A549 (cell line): ENCODE results near the gene TTC12. TPM values are rescaled to one million over a fixed set of nuclear protein-coding genes. Genes with fewer than 3 reads are reported as not detected.

Experiments used
- ATAC-seq, 2 experiments: fragments of 200-7000 bp in 1 of 2; fragments of >200 bp in 1 of 2; cut with Nextera tagmentation in 1 of 2; cut with Tn5 transposase in 1 of 2; 3 replicates each; pipeline versions ENCODE4 v1.8.0 to v1.9.1; 2018 to 2020; ENCODE audit warnings: mild to moderate bottlenecking in 1 of 2, moderate library complexity in 1 of 2
- CTCF ChIA-PET: fragments of 300-600 bp; sonication (Branson Sonifier 250); formaldehyde crosslinking; extraction: SDS; loops from one replicate; lab custom pipeline; 2021; ENCODE audit warnings: antibody characterized with exemption, inconsistent platforms; lab: Yijun Ruan, JAX
- POLR2A ChIA-PET: fragments of 350-600 bp; formaldehyde crosslinking; extraction: SDS; loops from one replicate; lab custom pipeline; 2021; ENCODE audit warnings: antibody characterized with exemption, inconsistent platforms; lab: Yijun Ruan, JAX
- DNase-seq, 2 experiments: peaks; one replicate each; pipeline versions ENCODE4 v3.0.0 to v3.0.0-alpha.2; 2011 to 2016; ENCODE audit warnings: low read depth in 1 of 2, low spot score in 1 of 2
- FAIRE-seq: peaks from 2 replicates; lab custom pipeline; 2011; peaks lifted over from hg19 to GRCh38; lab: Jason Lieb, UNC
- H3K27ac ChIP-seq, 2 experiments: fragments of >200 bp; sonication (Bioruptor Twin); formaldehyde crosslinking; 3 replicates each; pipeline ENCODE4 v1.5.1; 2016 to 2017
- H3K4me1 ChIP-seq: fragments of >200 bp; sonication (Bioruptor Twin); formaldehyde crosslinking; 3 replicates; pipeline ENCODE4 v1.6.1; 2016
- H3K4me2 ChIP-seq: fragments of >200 bp; sonication (Bioruptor Twin); formaldehyde crosslinking; 3 replicates; pipeline ENCODE4 v1.6.1; 2016
- H3K4me3 ChIP-seq: fragments of >200 bp; sonication (Bioruptor Twin); formaldehyde crosslinking; 3 replicates; pipeline ENCODE4 v1.5.1; 2016
- H3K9me3 ChIP-seq: fragments of >200 bp; sonication (Bioruptor Twin); formaldehyde crosslinking; 3 replicates; pipeline ENCODE4 v1.6.1; 2016
- BCL3 ChIP-seq: fragments of >200 bp; sonication (Bioruptor Twin); formaldehyde crosslinking; IDR thresholded peaks from 3 replicates; pipeline ENCODE4 v1.6.1; 2016
- CBX2 ChIP-seq: fragments of 200-600 bp; sonication (generic); IDR thresholded peaks from 2 replicates; pipeline ENCODE4 v1.6.1; 2016; ENCODE audit warnings: low read depth, mild to moderate bottlenecking, borderline replicate concordance
- CHD2 ChIP-seq: fragments of 150-350 bp; IDR thresholded peaks from 2 replicates; pipeline ENCODE4 v1.6.1; 2014; ENCODE audit warnings: low read length; ENCODE audit not compliant: partially characterized antibody
- CTCF ChIP-seq: fragments of >200 bp; sonication (Bioruptor Twin); formaldehyde crosslinking; IDR thresholded peaks from 3 replicates; pipeline ENCODE4 v1.5.1; 2016
- ELK1 ChIP-seq: fragments of 150-350 bp; IDR thresholded peaks from 2 replicates; pipeline ENCODE4 v1.6.1; 2014; ENCODE audit warnings: low read depth, mild to moderate bottlenecking, low read length
- HOXB5 ChIP-seq: fragments of 250-450 bp; sonication (Bioruptor Pico); IDR thresholded peaks from 2 replicates; pipeline ENCODE4 v1.5.0; 2020; ENCODE audit warnings: mild to moderate bottlenecking, moderate library complexity
- JUN ChIP-seq, 2 experiments: fragments of >200 bp; sonication (Bioruptor Twin); formaldehyde crosslinking; IDR thresholded peaks; 2 replicates in 1 of 2; 3 replicates in 1 of 2; pipeline ENCODE4 v1.6.1; 2016 to 2017
- JUNB ChIP-seq: fragments of >200 bp; sonication (Bioruptor Twin); formaldehyde crosslinking; IDR thresholded peaks from 2 replicates; pipeline ENCODE4 v1.6.1; 2016
- KDM1A ChIP-seq: fragments of 200-600 bp; sonication (generic); IDR thresholded peaks from 2 replicates; pipeline ENCODE4 v1.6.1; 2016; ENCODE audit warnings: low read depth, mild to moderate bottlenecking
- KDM5A ChIP-seq: fragments of 200-600 bp; sonication (generic); IDR thresholded peaks from 2 replicates; pipeline ENCODE4 v1.6.1; 2016; ENCODE audit warnings: antibody characterized with exemption, mild to moderate bottlenecking
- NFE2L2 ChIP-seq: fragments of 150-350 bp; conservative IDR thresholded peaks from 2 replicates; pipeline ENCODE4 v1.6.1; 2014; ENCODE audit warnings: low read length
- NPAS2 ChIP-seq: fragments of 250-450 bp; sonication (Bioruptor Pico); IDR thresholded peaks from 2 replicates; pipeline ENCODE4 v1.8.0; 2022; ENCODE audit warnings: mild to moderate bottlenecking, moderate library complexity, borderline replicate concordance
- PHF8 ChIP-seq: fragments of 200-600 bp; sonication (generic); IDR thresholded peaks from 2 replicates; pipeline ENCODE4 v1.6.1; 2016; ENCODE audit warnings: low read depth, mild to moderate bottlenecking, antibody characterized with exemption, moderate library complexity, borderline replicate concordance
- RAD21 ChIP-seq, 2 experiments: fragments of >200 bp in 1 of 2; sonication (Bioruptor Twin) in 1 of 2; formaldehyde crosslinking in 1 of 2; IDR thresholded peaks in 1 of 2; conservative IDR thresholded peaks in 1 of 2; 2 replicates in 1 of 2; 3 replicates in 1 of 2; pipeline ENCODE4 v1.6.1; 2012 to 2018; ENCODE audit warnings: inconsistent platforms in 1 of 2
- RARB ChIP-seq: fragments of 250-450 bp; sonication (Bioruptor Pico); IDR thresholded peaks from 2 replicates; pipeline ENCODE4 v1.8.0; 2021; ENCODE audit warnings: mild to moderate bottlenecking, moderate library complexity
- RFX5 ChIP-seq: fragments of 450-650 bp; IDR thresholded peaks from 2 replicates; pipeline ENCODE4 v1.7.1; 2014; ENCODE audit warnings: antibody characterized with exemption, mild to moderate bottlenecking, moderate library complexity
- RNF2 ChIP-seq: fragments of 200-600 bp; sonication (generic); IDR thresholded peaks from 2 replicates; pipeline ENCODE4 v1.6.1; 2016; ENCODE audit warnings: low read depth, mild to moderate bottlenecking, antibody characterized with exemption, moderate library complexity, borderline replicate concordance
- SMC3 ChIP-seq: fragments of >200 bp; sonication (Bioruptor Twin); formaldehyde crosslinking; IDR thresholded peaks from 3 replicates; pipeline ENCODE4 v1.6.1; 2018; ENCODE audit warnings: inconsistent platforms
- TP53 ChIP-seq: fragments of 250-450 bp; sonication (Bioruptor Pico); IDR thresholded peaks from 2 replicates; pipeline ENCODE4 v1.5.0; 2021; ENCODE audit warnings: mild to moderate bottlenecking, moderate library complexity
- ZC3H11A ChIP-seq: fragments of 450-650 bp; IDR thresholded peaks from 2 replicates; pipeline ENCODE4 v1.6.1; 2014; ENCODE audit warnings: antibody characterized with exemption, mild to moderate bottlenecking
- ZSCAN20 ChIP-seq: fragments of 250-450 bp; sonication (Bioruptor Pico); IDR thresholded peaks from 2 replicates; pipeline ENCODE4 v1.8.0; 2022; ENCODE audit warnings: mild to moderate bottlenecking, moderate library complexity
- whole genome bisulfite sequencing: methylation state at CpG from one replicate; pipeline ENCODE4 v1.1.6; 2017; ENCODE audit errors: missing lambda C conversion rate; 5-methylcytosine and 5-hydroxymethylcytosine counted together
- polyA plus RNA-seq, 4 experiments: library from polyadenylated mRNA; depleted of rRNA in 3 of 4; stranded (reverse); fragments of >200 nt; fragmentation: RNase III in 1 of 4; extraction: RNeasy Plus Mini Kit Qiagen cat#74134 plus additional on column Dnase treatment in 1 of 4; gene quantifications; 2 replicates in 3 of 4; 3 replicates in 1 of 4; pipeline ENCODE4 v1.2.3, GENCODE V29; 2011 to 2017

Gene TTC12
- polyA plus RNA-seq, 2 of the 4 experiments (the other 2 are of a cell fraction): 5.9 to 13.5 TPM

- Histone ChIP-seq H3K27ac (no peak overlapping the region), H3K9me3 (no peaks in the 10 kb centered on the region), H3K4me3 (no peak overlapping the region), H3K4me2 (no peak overlapping the region), H3K4me1 (no peaks in the 10 kb centered on the region)
- ChIA-PET CTCF (no interaction called here), POLR2A (no interaction called here)
- DNase-seq (no peak), ATAC-seq (no peak), FAIRE-seq (no peak)
- TF ChIP-seq CHD2: no peak
- TF ChIP-seq ZC3H11A: no peak
- no peak for TF ChIP-seq PHF8
- TF ChIP-seq KDM5A: no peak
- no peak for TF ChIP-seq TP53 (CRISPR knock-in tag)
- TF ChIP-seq RFX5: no peak
- no peak for TF ChIP-seq HOXB5 (CRISPR knock-in tag)
- TF ChIP-seq NPAS2 (CRISPR knock-in tag): no peak
- TF ChIP-seq RAD21 (conservative IDR thresholded peaks at IDR 0.05 in 1 of 2, IDR thresholded peaks at IDR 0.05 in 1 of 2): no peak
- no peak for TF ChIP-seq NFE2L2
- no peak for TF ChIP-seq CTCF
- 79% methylated on average over 5 of the region's 5 CpGs for WGBS
Observed at GRCh38 chr11:113370634-113371033, 56.3 kb downstream of the TTC12 start.

GRCh38 chr11:113372309-113372708, 57.9 kb downstream of the TTC12 start:
- ATAC-seq (no peak), FAIRE-seq (no peak), DNase-seq (no peak)
- Histone ChIP-seq H3K27ac (no peak overlapping the region), H3K9me3 (no peaks in the 10 kb centered on the region), H3K4me2 (no peak overlapping the region), H3K4me3 (no peak overlapping the region)
- POLR2A ChIA-PET: no interaction called here
- 92% methylated on average over 4 of the region's 4 CpGs for WGBS
- CTCF ChIA-PET: interaction anchor here (0.9 to 1.5 kb wide), 2 partner anchors 13 to 358 kb away, joined by 3 to 4 read pairs; no protein-coding TSS in a partner anchor
- TF ChIP-seq JUN (IDR thresholded peaks at IDR 0.05) (no peak), SMC3 (no peak), BCL3 (no peak), KDM5A (no peak), ELK1 (no peak), RNF2 (no peak)
- TF ChIP-seq, all 56 proteins: peak for 0
- no peaks in the 10 kb centered on the region for H3K4me1 ChIP-seq

GRCh38 chr11:113373306-113373705, 58.9 kb downstream of the TTC12 start:
- no peak for TF ChIP-seq SMC3
- no peak for TF ChIP-seq RARB (CRISPR knock-in tag)
- TF ChIP-seq KDM1A: no peak
- no peak for TF ChIP-seq CBX2
- no peak for TF ChIP-seq PHF8
- TF ChIP-seq TP53 (CRISPR knock-in tag): no peak
- TF ChIP-seq ZSCAN20 (CRISPR knock-in tag): no peak
- TF ChIP-seq RNF2: no peak
- TF ChIP-seq JUNB: no peak
- no peak for TF ChIP-seq RAD21 (conservative IDR thresholded peaks at IDR 0.05 in 1 of 2, IDR thresholded peaks at IDR 0.05 in 1 of 2)
- no peak for TF ChIP-seq RFX5
- Histone ChIP-seq H3K4me3 (no peak overlapping the region), H3K4me2 (no peak overlapping the region), H3K27ac (no peak overlapping the region), H3K4me1 (no peaks in the 10 kb centered on the region), H3K9me3 (no peaks in the 10 kb centered on the region)
- DNase-seq (no peak), ATAC-seq (no peak), FAIRE-seq (no peak)
- ChIA-PET CTCF (no interaction called here), POLR2A (no interaction called here)
- 76% methylated on average over 3 of the region's 3 CpGs for WGBS
